GM18907 (cell line): ENCODE results near the gene NOL6.
A peak's percentile ranks its signal among the peaks of the same experiment; 100 is the strongest.
"Not testable (repeated sequence)": the region's sequence is repeated elsewhere in the genome, so short reads cannot be mapped to it uniquely, and the experiment has no call there.

Experiments used
- ATAC-seq: cut with Tn5 transposase; IDR thresholded peaks from one replicate; pipeline ENCODE4 v1.9.1; 2021; ENCODE audit warnings: mild to moderate bottlenecking, moderate library complexity; ENCODE audit not compliant: unreplicated experiment

The NOL6 gene

GRCh38 chr9:33472171-33472880 is 1.4 kb downstream of the NOL6 start:
- no peak for ATAC-seq

GRCh38 chr9:33471361-33471760 is 2.4 kb downstream of the NOL6 start:
- no peak for ATAC-seq

- no peak for ATAC-seq
These were observed 3.8 kb downstream of the NOL6 start for GRCh38 chr9:33469891-33470290.

- ATAC-seq: no peak
These were observed 4.7 kb downstream of the NOL6 start for GRCh38 chr9:33468797-33469621.

- ATAC-seq: no peak
These were observed 5.5 kb downstream of the NOL6 start for GRCh38 chr9:33468215-33468730.

GRCh38 chr9:33467526-33467925 is 6.2 kb downstream of the NOL6 start:
- ATAC-seq: no peak

GRCh38 chr9:33466565-33467495 is 6.9 kb downstream of the NOL6 start:
- ATAC-seq: peak; percentile 41

- no peak for ATAC-seq
These were observed 7.8 kb downstream of the NOL6 start for GRCh38 chr9:33465596-33466564.

GRCh38 chr9:33465096-33465495 is 8.6 kb downstream of the NOL6 start:
- no peak for ATAC-seq

GRCh38 chr9:33464045-33464636 is 9.6 kb downstream of the NOL6 start:
- ATAC-seq: no peak

- ATAC-seq: no peak
These were observed 10.6 kb downstream of the NOL6 start for GRCh38 chr9:33463151-33463550.

- ATAC-seq: no peak
These were observed 12.2 kb downstream of the NOL6 start for GRCh38 chr9:33461492-33461891.

GRCh38 chr9:33460854-33461253 is 12.9 kb downstream of the NOL6 start:
- no peak for ATAC-seq

GRCh38 chr9:33459115-33459514 is 14.6 kb downstream of the NOL6 start:
- ATAC-seq: no peak

- peak; percentile 49 for ATAC-seq
These were observed 15.3 kb downstream of the NOL6 start for GRCh38 chr9:33458444-33458843.

GRCh38 chr9:33455945-33456344 is 17.8 kb downstream of the NOL6 start:
- no peak for ATAC-seq

GRCh38 chr9:33455456-33455855 is 18.3 kb downstream of the NOL6 start:
- ATAC-seq: not testable (repeated sequence)

GRCh38 chr9:33454661-33455026 is 19.1 kb downstream of the NOL6 start:
- ATAC-seq: not testable (repeated sequence)

GRCh38 chr9:33453999-33454660 is 19.6 kb downstream of the NOL6 start:
- no peak for ATAC-seq
